MM.1S (cell line): Measurements from ENCODE around the gene MBD2.
A peak's percentile ranks its signal among the peaks of the same experiment; 100 is the strongest.

Source experiments
- CTCF ChIP-seq: fragments of 300-600 bp; sonication (generic); IDR thresholded peaks from 2 replicates; pipeline ENCODE4 v1.5.1; 2016; ENCODE audit warnings: antibody characterized with exemption, low read length, mixed read lengths
- EZH2 ChIP-seq: fragments of 300-600 bp; sonication (generic); optimal IDR thresholded peaks from 2 replicates; pipeline ENCODE3; 2017; ENCODE audit warnings: low read depth, mild to moderate bottlenecking, antibody characterized with exemption, low read length, mixed read lengths
- EZH2phosphoT487 ChIP-seq: fragments of 300-600 bp; sonication (generic); IDR thresholded peaks from 2 replicates; pipeline ENCODE4 v1.6.1; 2018; ENCODE audit warnings: antibody characterized with exemption, low read length

GRCh38 chr18:54127759-54128378 lies 96.6 kb downstream of the MBD2 start:
- TF ChIP-seq CTCF (peak; percentile 69), EZH2 (no peak), EZH2phosphoT487 (no peak)
